Measurements from ENCODE around the gene EIF4G2.

GRCh38 chr11:10857459-10857708 is 48.7 kb upstream of the EIF4G2 start:
- TF ChIP-seq CTCF (IDR thresholded peaks at IDR 0.05) (no peak), POLR2AphosphoS5 (IDR thresholded peaks at IDR 0.05) (no peak)
